Measurements from ENCODE around the gene EXT2. TPM values are rescaled to one million over a fixed set of nuclear protein-coding genes. Genes with fewer than 3 reads are reported as not detected.

The EXT2 gene
- total RNA-seq, 1 experiment from 2014 or later = 82.7 TPM

GRCh38 chr11:44133335-44133946 is 38.0 kb downstream of the EXT2 start:
- DNase-seq (ENCODE audit: low read depth) = peak; percentile 21

GRCh38 chr11:44134625-44135024 is 39.1 kb downstream of the EXT2 start:
- DNase-seq (ENCODE audit: low read depth) = no peak

GRCh38 chr11:44136176-44136945 is 40.9 kb downstream of the EXT2 start:
- no peak for DNase-seq (ENCODE audit: low read depth)

GRCh38 chr11:44137057-44137456 is 41.6 kb downstream of the EXT2 start:
- no peak for DNase-seq (ENCODE audit: low read depth)

- DNase-seq (ENCODE audit: low read depth) = no peak
Observed at GRCh38 chr11:44138286-44138685, 42.8 kb downstream of the EXT2 start.

- no peak for DNase-seq (ENCODE audit: low read depth)
Observed at GRCh38 chr11:44138980-44139379, 43.5 kb downstream of the EXT2 start.

GRCh38 chr11:44139565-44140330 is 44.3 kb downstream of the EXT2 start:
- DNase-seq (ENCODE audit: low read depth) = no peak

GRCh38 chr11:44140372-44140771 is 44.9 kb downstream of the EXT2 start:
- no peak for DNase-seq (ENCODE audit: low read depth)

GRCh38 chr11:44140805-44141204 is 45.3 kb downstream of the EXT2 start:
- DNase-seq (ENCODE audit: low read depth) = no peak

GRCh38 chr11:44143987-44144909 is 48.8 kb downstream of the EXT2 start:
- DNase-seq (ENCODE audit: low read depth) = no peak

GRCh38 chr11:44145011-44145775 is 49.7 kb downstream of the EXT2 start:
- no peak for DNase-seq (ENCODE audit: low read depth)

GRCh38 chr11:44146931-44147330 is 51.5 kb downstream of the EXT2 start:
- DNase-seq (ENCODE audit: low read depth) = no peak

- no peak for DNase-seq (ENCODE audit: low read depth)
Observed at GRCh38 chr11:44147751-44148150, 52.3 kb downstream of the EXT2 start.

GRCh38 chr11:44149651-44150050 is 54.2 kb downstream of the EXT2 start:
- DNase-seq (ENCODE audit: low read depth) = peak; percentile 4

GRCh38 chr11:44150401-44150800 is 54.9 kb downstream of the EXT2 start:
- DNase-seq (ENCODE audit: low read depth) = no peak

- no peak for DNase-seq (ENCODE audit: low read depth)
Observed at GRCh38 chr11:44157019-44157418, 61.5 kb downstream of the EXT2 start.

- no peak for DNase-seq (ENCODE audit: low read depth)
Observed at GRCh38 chr11:44158384-44158783, 62.9 kb downstream of the EXT2 start.

GRCh38 chr11:44159848-44160721 is 64.6 kb downstream of the EXT2 start:
- no peak for DNase-seq (ENCODE audit: low read depth)

GRCh38 chr11:44162004-44162403 is 66.5 kb downstream of the EXT2 start:
- DNase-seq (ENCODE audit: low read depth) = no peak

- no peak for DNase-seq (ENCODE audit: low read depth)
Observed at GRCh38 chr11:44162662-44163061, 67.2 kb downstream of the EXT2 start.
